HG02798 (cell line): ENCODE measurements around the gene IFT88.

ENCODE experiments used
- ATAC-seq: cut with Tn5 transposase; IDR thresholded peaks from one replicate; pipeline ENCODE4 v1.9.1; 2021; ENCODE audit warnings: mild to moderate bottlenecking; ENCODE audit not compliant: unreplicated experiment, poor library complexity

The IFT88 gene

DNA sequence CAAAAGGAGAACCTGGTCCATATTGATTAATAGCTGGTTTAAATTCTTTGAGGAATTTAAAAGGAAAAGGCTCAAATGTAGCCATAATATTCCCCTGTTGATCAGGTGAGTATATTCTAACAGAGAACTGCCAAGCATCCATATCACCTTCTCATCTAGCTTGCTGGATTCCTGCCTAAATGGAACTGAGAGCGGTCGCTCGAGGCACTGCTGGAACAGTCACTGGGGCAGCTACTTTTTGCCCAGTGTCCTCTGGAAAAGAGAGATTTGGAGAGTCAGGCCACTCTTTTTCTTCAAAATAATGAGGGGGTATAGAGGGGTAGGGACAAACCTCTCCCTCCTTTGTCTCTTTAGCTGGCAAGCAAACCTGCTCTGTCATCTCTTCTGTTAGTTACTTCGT, 117.1 kb downstream of the IFT88 start:
- no peak for ATAC-seq

DNA sequence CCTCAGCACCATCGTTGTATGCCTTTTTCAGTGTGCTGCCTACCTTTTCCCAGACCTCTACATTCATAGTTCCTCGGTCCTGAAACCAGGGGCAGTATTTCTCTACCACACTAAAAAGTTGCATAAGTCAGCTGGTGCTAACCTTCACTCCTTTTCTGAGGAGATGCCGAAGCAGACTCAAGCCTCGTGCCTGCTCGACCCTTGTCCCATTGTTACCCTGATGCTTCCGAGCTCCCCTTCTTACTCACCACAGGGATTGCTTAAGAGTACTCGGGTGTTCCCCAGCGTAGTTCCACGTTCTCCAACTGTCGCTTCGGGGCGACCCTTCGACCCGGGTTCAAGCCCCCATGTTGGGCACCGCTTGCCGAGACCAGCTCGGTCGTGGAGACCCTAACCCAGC, 117.6 kb downstream of the IFT88 start:
- ATAC-seq, result no peak

DNA sequence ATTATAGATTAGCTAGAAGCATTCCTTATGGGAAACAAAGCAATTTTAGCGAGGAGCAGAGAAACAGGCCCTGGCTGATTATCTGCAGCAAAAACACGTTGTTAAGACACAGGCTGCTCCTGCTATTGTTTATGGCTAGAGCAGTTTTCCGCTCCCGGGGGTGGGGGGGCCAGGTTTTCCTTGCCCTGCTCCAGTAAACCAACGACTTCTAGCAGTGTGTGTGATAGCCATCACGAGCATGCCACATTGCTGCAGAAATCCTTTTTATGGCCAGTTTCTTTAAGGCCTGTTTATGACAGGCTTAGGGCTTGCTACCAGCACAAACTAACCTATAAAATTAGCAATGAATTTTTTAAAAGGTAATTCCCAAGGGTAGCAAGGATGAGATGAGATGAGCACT, 118.1 kb downstream of the IFT88 start:
- no peak for ATAC-seq

DNA sequence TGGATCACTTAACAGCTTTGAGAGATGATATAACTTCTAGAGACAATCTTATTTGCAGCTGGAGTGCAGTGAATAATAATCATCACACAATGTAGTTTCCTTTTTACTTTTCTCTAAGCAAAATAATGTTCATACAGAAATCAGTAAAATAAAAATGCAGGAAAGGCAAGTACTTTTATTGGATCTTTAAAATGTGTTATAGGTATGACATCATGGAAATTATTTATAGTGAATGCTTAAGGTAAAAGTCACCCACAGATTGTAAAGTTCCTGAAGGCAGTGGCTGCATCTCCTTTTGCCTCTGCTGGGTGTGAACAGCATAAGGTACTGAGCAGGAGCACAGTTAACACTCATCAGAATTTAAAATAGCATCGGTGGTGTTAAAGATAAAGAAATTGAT, 119.2 kb downstream of the IFT88 start:
- ATAC-seq, result no peak

DNA sequence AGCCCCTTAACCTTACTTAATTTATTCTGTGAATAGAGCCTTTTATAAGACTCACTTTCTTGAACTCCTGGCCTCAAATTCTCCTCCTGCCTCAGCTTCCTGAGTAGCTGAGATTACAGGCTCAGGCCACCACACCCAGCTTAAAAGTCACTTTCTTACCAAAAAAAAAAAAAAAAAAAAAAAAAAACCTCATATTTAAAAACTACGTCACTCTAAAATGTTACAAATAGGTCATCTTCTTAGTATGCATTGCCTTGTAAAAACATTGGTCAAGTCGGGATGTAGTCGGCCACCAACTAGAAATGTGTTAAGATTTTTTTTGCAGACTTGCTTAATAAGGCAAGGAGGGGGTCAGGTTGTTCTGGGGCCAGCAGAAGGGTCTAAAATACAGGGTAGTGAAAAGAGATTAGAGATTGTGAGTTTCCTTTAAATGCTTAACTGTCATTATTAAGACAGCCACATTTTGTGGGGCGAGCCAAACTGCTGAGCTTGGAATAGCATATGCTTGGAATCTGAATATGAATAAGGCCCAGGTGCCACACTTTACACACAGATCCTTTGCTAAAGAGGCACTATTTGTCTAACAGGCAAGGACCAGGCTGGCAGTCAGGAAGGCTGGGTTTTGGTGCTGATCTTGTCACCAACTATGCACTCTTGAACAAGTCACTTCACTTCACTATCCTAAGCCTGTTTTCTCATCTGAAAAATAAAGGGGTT, 120.1 kb downstream of the IFT88 start:
- no peak for ATAC-seq

DNA sequence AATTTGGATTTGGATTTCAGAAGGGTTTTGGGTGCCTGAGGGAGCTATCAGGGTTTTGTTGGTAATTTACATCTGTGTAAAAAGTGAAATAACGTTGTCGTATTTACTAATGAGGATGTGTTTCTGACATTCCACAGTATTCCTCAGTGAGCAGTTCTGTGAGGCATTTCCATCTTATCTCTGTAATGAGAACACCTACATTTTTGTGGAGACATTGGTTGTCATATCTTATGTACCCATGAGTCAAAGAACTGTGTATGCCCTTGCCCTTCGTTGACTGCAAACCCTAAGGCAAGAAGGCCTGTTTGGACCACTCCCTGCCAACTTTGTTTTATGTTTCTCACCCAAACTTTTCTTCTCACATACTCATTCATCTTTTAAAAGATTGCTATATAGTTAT, 122.3 kb downstream of the IFT88 start:
- ATAC-seq, result no peak

DNA sequence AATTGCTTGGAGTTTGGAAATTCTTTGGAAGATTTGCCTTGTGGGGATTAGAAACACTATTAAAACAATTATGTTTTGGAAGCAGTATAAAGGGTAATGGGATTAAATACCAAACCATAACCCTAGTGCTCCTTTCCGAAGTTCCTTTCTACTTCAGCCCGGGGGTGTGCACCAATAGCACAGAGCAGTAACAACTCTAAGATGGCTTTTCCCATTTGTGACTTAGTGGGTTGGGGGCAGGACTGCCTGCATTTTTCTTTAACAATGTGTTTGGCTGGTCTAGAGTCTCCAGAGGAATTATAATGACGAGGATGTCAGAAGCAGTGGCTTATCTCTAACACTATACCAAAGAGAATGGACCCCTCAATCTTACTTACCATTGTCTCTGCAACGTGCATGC, 124.7 kb downstream of the IFT88 start:
- no peak for ATAC-seq

DNA sequence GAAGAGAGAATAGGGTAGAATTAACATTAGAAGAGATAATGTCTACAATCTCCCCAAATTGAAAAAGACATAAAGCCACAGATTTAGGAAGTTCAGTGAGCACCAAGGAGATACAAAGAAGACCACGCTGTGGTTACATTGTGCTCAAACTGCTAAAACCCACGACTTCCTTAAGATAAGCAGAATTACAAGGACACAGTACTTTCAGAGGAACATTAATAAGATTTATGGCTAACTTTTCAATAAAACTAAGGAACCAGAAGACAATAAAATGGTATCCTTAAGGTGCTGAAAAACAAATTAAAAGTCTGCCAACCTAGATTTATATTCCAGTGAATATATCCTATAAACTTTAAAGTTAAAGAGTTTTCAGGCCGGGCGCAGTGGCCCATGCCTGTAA, 129.1 kb downstream of the IFT88 start:
- no peak for ATAC-seq

DNA sequence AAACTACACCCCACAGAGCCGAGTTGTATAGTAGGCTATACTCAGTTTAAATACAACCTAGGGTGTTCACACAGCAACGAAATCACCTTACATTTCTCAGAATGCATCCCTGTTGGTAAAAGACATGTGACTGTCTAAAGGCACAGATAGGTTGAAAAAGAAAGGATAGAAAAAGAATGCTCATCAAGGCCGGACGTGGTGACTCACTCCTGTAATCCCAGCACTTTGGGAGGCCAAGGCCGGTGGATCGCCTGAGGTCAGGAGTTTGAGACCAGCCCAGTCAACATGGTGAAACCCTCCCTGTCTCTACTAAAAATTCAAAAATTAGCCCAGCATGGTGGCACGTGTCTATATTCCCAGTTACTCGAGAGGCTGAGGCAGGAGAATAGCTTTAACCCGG, 132.8 kb downstream of the IFT88 start:
- ATAC-seq, result no peak

DNA sequence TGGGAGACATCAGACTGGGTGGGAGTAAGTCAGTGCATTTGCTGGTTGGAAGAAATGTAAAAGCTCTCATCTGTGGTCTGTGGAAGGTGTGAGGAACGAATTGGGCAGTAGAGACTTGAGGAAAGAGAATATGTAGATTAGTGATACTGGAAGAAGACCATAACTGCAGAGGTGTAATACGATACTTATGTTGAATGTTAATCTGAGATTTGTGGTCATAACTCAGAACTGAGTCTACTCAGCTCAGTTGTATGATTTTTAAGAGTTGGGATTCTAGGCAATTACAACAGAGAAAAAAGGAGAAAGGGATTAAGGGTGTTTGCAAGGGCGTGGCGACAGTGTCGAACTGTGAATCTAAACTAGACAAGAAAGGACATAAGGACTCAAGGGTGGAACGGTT, 133.3 kb downstream of the IFT88 start:
- no peak for ATAC-seq

DNA sequence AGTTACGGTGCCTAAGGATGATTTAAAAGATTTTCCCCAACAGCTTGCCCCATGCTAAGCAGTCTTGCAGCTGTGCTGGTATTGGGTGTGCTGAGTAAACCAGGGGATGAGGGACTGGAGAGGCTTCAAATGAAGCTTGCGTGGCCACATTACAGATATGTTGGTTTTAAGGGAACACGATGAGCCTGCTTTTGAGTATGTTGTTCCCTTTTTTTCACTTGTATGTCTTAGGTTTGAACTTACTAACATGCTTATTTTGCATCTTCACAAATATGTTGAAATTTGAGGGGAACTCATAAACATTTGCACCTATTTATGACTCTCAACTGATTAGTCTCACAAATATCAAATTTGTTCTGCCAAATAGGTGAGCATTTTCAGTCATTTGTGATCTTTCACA, 134.5 kb downstream of the IFT88 start:
- no peak for ATAC-seq

DNA sequence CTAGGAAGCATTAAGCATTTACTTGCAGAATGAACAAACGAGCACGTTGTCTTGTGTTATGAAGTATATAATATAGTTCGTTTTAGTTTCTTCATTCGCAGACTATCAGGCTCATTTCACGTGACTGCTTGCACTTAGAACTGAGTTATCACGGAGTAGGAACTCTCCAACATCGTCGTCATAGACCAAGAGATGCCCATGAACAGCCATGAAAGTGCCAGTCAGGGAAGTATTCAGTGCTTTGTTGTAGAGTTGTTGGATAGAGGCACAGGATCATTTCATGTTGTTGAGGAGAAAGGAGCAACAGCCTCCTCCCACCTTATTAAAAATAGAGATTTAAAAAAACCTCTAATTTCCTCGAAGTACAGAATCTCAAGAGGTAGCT, 135.6 kb downstream of the IFT88 start:
- no peak for ATAC-seq

DNA sequence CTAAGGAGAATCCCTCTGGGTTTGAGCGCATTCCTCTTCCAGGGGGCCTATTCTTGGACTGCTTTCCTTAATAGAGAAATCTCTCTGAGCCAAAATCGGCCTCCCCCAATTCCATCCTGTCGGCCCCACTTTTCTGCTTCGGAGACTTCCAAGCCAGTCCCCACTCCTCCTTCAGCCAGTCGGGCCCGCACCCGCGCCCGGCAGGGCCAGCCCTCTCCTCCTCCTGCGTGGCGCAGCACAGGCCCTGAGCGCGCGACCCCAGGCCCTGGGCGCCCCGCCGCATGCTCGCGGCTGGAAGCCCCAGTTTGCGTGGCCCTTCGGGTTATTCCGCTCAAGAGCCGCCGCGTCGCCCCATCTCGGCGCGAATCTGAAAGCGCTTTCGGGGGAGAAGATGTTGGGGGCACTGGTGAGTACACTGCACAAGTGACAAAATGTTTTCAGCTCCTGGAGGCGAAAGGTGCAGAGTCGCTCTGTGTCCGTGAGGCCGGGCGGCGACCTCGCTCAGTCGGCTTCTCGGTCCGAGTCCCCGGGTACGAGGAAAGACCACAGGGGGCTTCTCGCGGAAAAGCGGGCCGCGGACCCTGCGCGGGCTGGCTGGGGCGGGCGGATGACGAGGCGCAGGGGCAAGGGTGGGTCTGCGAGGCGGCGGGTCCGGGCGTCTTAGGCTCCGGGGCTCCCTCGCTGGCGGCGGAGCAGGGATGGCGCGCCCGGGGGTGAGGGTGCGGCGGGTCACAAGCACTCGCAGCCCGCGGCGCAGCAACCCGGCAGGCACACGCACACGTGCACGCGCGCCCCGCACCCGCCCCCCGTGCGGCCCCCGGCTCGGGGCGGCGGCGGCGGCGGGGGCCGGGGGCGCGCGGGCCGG, 136.2 kb downstream of the IFT88 start, which contains the start of gene IL17D:
TSS of gene IL17D (plus strand) at position 785 of the 865 bp plus-strand sequence. CDS start 303 bp downstream, outside the sequence.
- peak; percentile 27 for ATAC-seq

DNA sequence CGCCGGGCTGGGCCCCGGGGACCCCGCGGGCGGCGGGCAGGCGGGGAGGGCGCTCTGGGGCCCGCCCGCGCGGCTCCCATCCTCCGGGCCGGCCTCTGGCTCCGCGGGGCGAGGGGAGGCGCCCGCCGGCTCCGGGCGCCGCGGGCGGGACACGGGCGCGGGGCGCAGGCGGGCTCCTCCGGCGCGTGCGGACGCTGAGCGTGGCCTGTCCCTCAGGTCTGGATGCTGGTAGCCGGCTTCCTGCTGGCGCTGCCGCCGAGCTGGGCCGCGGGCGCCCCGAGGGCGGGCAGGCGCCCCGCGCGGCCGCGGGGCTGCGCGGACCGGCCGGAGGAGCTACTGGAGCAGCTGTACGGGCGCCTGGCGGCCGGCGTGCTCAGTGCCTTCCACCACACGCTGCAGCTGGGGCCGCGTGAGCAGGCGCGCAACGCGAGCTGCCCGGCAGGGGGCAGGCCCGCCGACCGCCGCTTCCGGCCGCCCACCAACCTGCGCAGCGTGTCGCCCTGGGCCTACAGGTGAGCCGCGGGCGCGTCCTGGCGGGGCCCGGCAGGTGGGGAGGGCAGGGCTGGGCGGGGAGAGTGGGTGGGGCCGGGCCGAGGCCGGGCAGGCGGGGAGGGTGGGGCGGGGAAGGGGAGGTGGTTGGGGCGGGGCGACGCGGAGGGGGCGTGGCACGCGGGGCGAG, 137.0 kb downstream of the IFT88 start:
- ATAC-seq, result peak; percentile 92

DNA sequence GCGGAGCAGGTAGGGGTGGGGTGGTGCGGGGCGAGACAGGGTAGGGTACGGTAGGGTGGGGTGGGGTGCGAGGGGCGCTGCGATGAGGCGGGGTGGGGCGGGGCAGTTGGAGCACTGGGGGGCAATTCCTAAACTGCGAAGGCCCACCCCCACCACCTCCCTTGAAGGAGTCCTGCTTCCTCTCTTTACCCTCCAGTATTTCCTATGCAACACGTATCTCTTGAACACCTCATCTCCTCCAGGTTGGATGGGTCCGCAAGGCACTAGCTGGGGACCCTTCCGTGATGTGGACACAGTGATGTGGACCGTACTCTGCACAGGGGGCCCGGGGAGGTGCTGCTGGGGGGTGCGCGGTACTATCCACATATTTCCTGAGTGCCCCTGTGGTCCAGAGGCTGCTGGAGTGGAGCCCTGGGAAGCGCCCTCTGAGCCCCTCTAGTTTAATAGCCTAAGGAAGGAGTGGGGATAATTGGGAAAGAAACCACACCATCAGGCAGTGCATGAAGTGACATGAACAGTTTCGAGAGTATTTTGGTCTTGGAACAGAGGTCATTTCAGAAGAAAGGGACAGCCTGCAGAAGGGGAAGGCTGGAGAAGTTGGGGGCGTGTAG, 137.6 kb downstream of the IFT88 start:
- ATAC-seq, result no peak

DNA sequence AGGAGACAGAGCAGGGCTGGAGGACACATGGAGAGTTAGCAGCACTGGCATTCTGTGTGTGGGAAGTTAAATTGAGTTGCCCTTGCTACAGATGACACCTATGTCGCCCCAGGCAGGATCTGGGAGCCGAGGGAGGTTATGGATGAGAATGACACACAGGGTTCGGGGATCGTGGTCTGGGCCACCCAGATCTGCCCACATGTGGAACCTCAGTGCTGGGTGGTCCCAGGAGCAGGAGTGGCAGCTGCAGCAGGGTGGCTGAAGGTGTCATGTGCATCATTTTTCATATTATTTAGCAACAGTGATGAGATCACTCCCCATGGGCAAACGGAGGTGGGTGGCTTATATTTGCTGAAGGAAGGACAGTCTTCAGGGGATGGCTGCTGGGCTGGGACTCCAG, 139.7 kb downstream of the IFT88 start:
- no peak for ATAC-seq

DNA sequence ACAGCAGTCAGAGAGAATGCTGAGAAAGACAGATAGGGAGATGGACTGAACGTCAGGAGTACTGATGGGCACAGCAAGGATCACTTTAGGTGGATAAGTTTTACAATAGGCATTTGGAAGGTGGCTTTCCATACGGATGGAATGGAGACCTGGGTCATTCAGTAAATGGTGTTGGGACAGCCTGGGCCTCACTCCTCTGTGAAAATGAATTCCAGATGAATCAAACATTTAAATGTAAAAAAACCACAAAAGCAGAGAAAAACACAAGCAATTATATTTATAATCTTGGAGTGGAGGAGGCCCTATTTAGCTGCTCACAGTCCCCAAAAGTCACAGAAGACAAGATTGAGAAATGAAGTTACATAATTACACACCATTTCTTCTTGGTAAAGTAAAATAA, 141.3 kb downstream of the IFT88 start:
- no peak for ATAC-seq

DNA sequence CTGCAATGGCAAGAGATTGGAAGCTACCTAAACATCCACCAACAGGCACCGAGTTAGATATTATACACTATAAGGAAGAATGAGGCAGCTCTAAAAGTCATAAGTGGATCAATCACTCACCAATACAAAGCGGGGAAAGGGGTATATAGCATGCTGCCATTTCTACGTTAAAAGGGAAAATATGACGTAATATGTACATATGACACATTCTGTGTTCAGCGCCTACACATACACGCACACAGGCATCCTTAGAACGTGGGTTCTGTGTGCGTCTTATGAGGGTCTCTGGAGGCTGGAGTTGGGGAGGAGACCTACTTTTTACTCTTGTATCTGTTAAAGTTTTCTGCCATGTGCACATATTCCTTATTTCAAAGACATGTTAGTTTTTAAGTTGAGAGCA, 142.4 kb downstream of the IFT88 start:
- ATAC-seq, result no peak

DNA sequence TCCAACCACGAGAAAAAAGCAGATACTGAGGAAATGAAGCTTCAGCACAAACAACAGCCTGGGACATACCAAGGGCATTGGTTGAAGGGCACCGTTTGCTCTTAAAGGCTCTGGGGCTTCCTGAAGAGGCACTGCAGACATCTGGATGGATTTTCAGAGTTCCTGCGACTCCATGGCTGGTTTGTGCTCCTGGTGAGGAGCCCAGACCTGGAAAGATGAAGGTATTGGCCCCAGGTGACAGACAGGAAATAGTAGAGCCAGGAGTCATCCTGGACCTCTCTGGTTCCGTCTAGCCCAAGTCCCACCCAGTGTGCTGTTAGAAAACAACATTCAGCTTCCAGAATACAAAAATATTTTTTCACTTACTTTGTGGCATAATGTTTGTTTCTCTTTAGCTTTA, 142.8 kb downstream of the IFT88 start:
- no peak for ATAC-seq

DNA sequence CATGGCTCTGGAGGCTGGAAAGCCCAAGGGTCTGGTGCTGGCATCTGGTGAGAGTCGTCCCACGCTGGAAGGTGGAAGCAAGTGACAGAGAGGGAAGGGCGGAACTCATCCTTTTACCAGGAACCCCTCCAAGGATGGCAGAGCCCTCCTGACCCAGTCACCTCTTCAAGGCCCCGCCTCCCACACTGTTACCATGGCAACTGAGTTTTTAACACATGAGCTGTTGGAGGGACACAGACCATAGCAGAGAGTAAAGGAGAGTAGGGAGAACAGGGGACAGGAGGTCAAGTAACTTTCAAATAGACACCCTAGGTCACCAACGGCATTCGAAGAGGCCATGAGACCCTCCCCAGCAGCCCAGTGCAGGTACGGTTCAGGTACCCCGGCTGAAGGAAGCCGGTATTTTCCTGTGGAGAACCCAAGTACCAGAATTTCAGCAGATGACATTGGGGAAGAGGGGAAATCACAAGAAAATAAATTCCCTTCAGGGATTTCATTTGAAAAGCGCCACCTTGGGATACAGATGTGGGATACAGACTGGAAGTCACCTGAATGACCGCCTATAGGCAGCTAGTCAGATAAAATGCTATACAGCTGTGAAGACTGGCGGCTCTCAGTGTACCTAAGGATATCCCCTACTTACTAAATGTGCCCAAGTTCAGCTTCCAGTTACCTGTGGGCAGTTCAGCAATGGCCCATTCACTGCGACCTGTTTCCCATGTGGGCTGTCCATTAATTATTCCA, 144.5 kb downstream of the IFT88 start:
- ATAC-seq, result no peak
